Muscle layer of colon (tissue), 2 donors: ENCODE measurements around the gene HNRNPM.

Source experiments
- H3K27ac ChIP-seq: one replicate; pipeline ENCODE4 v1.7.0; 2013; ENCODE audit warnings: low read depth, mild to moderate bottlenecking, low read length, moderate library complexity
- H3K27me3 ChIP-seq, 2 donors: one replicate each; pipeline ENCODE4 v1.7.0; 2013; ENCODE audit warnings: low read length in 2 of 2, mild to moderate bottlenecking in 2 of 2; ENCODE audit not compliant: insufficient read depth in 2 of 2, control insufficient read depth in 1 of 2
- H3K36me3 ChIP-seq: one replicate; pipeline ENCODE4 v1.7.0; 2013; ENCODE audit warnings: mild to moderate bottlenecking, low read length; ENCODE audit not compliant: insufficient read depth
- H3K4me1 ChIP-seq: one replicate; pipeline ENCODE4 v1.7.0; 2013; ENCODE audit warnings: mild to moderate bottlenecking, low read length; ENCODE audit not compliant: insufficient read depth
- H3K4me3 ChIP-seq, 2 donors: one replicate each; pipeline ENCODE4 v1.7.0; 2013; ENCODE audit warnings: low read length in 2 of 2, low read depth in 1 of 2, mild to moderate bottlenecking in 1 of 2, moderate library complexity in 1 of 2
- H3K9ac ChIP-seq: one replicate; pipeline ENCODE4 v1.7.0; 2013; ENCODE audit warnings: low read length
- H3K9me3 ChIP-seq: one replicate; pipeline ENCODE4 v1.7.0; 2013; ENCODE audit warnings: mild to moderate bottlenecking, low read length
- donor health status: abdominal sarcoma.
- donor health status: Adenocarcinoma of cecum.

HNRNPM gene

GRCh38 chr19:8444677-8445487 lies at the start of gene HNRNPM:
Gene HNRNPM (plus strand): TSS chr19:8444975. CDS start chr19:8444999, 24 bp downstream.
- H3K27ac ChIP-seq = peak within 1 kb of the TSS; percentile 95

GRCh38 chr19:8395621-8396082 lies 49.1 kb upstream of the HNRNPM start:
- no peak overlapping the region for H3K4me3 ChIP-seq
- peaks cover 13% of the 10 kb centered on the region for H3K36me3 ChIP-seq
- no peak overlapping the region for H3K9ac ChIP-seq
- H3K9me3 ChIP-seq = no peaks in the 10 kb centered on the region
- H3K27ac ChIP-seq = no peak overlapping the region
- H3K27me3 ChIP-seq = no peaks in the 10 kb centered on the region
- peaks cover 65% of the 10 kb centered on the region for H3K4me1 ChIP-seq

More at GRCh38 chr19:8444677-8445487, at the start of gene HNRNPM:
- Histone ChIP-seq H3K4me1 (peaks cover 34% of the 10 kb centered on the region), H3K27me3 (no peaks in the 10 kb centered on the region), H3K4me3 (peak within 1 kb of the TSS; percentile 62 to 96), H3K9me3 (no peaks in the 10 kb centered on the region), H3K36me3 (peaks cover 15% of the 10 kb centered on the region), H3K9ac (peak within 1 kb of the TSS; percentile 54)

- Histone ChIP-seq H3K9me3 (no peaks in the 10 kb centered on the region), H3K9ac (no peak overlapping the region), H3K4me1 (peaks cover 60% of the 10 kb centered on the region), H3K27me3 (no peaks in the 10 kb centered on the region), H3K4me3 (no peak overlapping the region), H3K36me3 (peaks cover 13% of the 10 kb centered on the region), H3K27ac (no peak overlapping the region)
Observed at GRCh38 chr19:8396185-8396562, 48.6 kb upstream of the HNRNPM start.

GRCh38 chr19:8396563-8397203 lies 48.1 kb upstream of the HNRNPM start:
- Histone ChIP-seq H3K9ac (no peak overlapping the region), H3K27me3 (no peaks in the 10 kb centered on the region), H3K4me1 (peaks cover 55% of the 10 kb centered on the region), H3K27ac (no peak overlapping the region), H3K4me3 (no peak overlapping the region), H3K36me3 (peaks cover 13% of the 10 kb centered on the region), H3K9me3 (no peaks in the 10 kb centered on the region)

- Histone ChIP-seq H3K27me3 (no peaks in the 10 kb centered on the region), H3K9ac (no peak overlapping the region), H3K4me1 (peaks cover 49% of the 10 kb centered on the region), H3K36me3 (peaks cover 18% of the 10 kb centered on the region), H3K4me3 (no peak overlapping the region), H3K9me3 (no peaks in the 10 kb centered on the region), H3K27ac (no peak overlapping the region)
Observed at GRCh38 chr19:8397271-8397670, 47.5 kb upstream of the HNRNPM start.

GRCh38 chr19:8397746-8398310 lies 46.9 kb upstream of the HNRNPM start:
- H3K36me3 ChIP-seq = peaks cover 23% of the 10 kb centered on the region
- no peak overlapping the region for H3K27ac ChIP-seq
- H3K4me3 ChIP-seq = no peak overlapping the region
- H3K27me3 ChIP-seq = no peaks in the 10 kb centered on the region
- peaks cover 44% of the 10 kb centered on the region for H3K4me1 ChIP-seq
- no peak overlapping the region for H3K9ac ChIP-seq
- no peaks in the 10 kb centered on the region for H3K9me3 ChIP-seq

GRCh38 chr19:8398311-8398771 lies 46.4 kb upstream of the HNRNPM start:
- Histone ChIP-seq H3K27me3 (no peaks in the 10 kb centered on the region), H3K27ac (no peak overlapping the region), H3K36me3 (peaks cover 28% of the 10 kb centered on the region), H3K4me1 (peaks cover 39% of the 10 kb centered on the region), H3K9me3 (no peaks in the 10 kb centered on the region), H3K9ac (no peak overlapping the region), H3K4me3 (no peak overlapping the region)

- Histone ChIP-seq H3K27me3 (no peaks in the 10 kb centered on the region), H3K9me3 (no peaks in the 10 kb centered on the region), H3K4me3 (no peak overlapping the region), H3K36me3 (peaks cover 31% of the 10 kb centered on the region), H3K4me1 (peaks cover 25% of the 10 kb centered on the region), H3K27ac (no peak overlapping the region), H3K9ac (no peak overlapping the region)
Observed at GRCh38 chr19:8399681-8400188, 45.0 kb upstream of the HNRNPM start.

GRCh38 chr19:8401981-8402411 lies 42.8 kb upstream of the HNRNPM start:
- Histone ChIP-seq H3K36me3 (peaks cover 30% of the 10 kb centered on the region), H3K4me1 (peaks cover 13% of the 10 kb centered on the region), H3K4me3 (no peak overlapping the region), H3K27me3 (no peaks in the 10 kb centered on the region), H3K9me3 (no peaks in the 10 kb centered on the region), H3K9ac (no peak overlapping the region), H3K27ac (no peak overlapping the region)

GRCh38 chr19:8403098-8403819 lies 41.5 kb upstream of the HNRNPM start:
- no peak overlapping the region for H3K9ac ChIP-seq
- no peaks in the 10 kb centered on the region for H3K4me1 ChIP-seq
- H3K36me3 ChIP-seq = peaks cover 30% of the 10 kb centered on the region
- no peaks in the 10 kb centered on the region for H3K27me3 ChIP-seq
- no peaks in the 10 kb centered on the region for H3K9me3 ChIP-seq
- H3K4me3 ChIP-seq = no peak overlapping the region
- no peak overlapping the region for H3K27ac ChIP-seq

GRCh38 chr19:8403820-8404109 lies 41.0 kb upstream of the HNRNPM start:
- Histone ChIP-seq H3K27me3 (no peaks in the 10 kb centered on the region), H3K36me3 (peaks cover 30% of the 10 kb centered on the region), H3K27ac (no peak overlapping the region), H3K9me3 (no peaks in the 10 kb centered on the region), H3K9ac (no peak overlapping the region), H3K4me1 (no peaks in the 10 kb centered on the region), H3K4me3 (no peak overlapping the region)
